T-helper 2 cell (primary cell): ENCODE results near the gene VEPH1.

Experiments
- DNase-seq, 5 experiments: peaks; one replicate each; pipeline versions ENCODE4 v3.0.0 to v3.0.0-alpha.2; 2012 to 2022

Gene VEPH1

GRCh38 chr3:157248590-157249422 lies 254.4 kb downstream of the VEPH1 start:
- no peak for DNase-seq

- no peak for DNase-seq
These were observed 255.8 kb downstream of the VEPH1 start for GRCh38 chr3:157247391-157247790.

GRCh38 chr3:157242836-157243235 lies 260.4 kb downstream of the VEPH1 start:
- DNase-seq = no peak

GRCh38 chr3:157241599-157241998 lies 261.6 kb downstream of the VEPH1 start:
- DNase-seq = no peak

- DNase-seq = no peak
These were observed 262.8 kb downstream of the VEPH1 start for GRCh38 chr3:157240408-157240807.

- DNase-seq = peak in 4 of 5 experiments; percentile 30 to 79 (median 60)
These were observed 264.0 kb downstream of the VEPH1 start for GRCh38 chr3:157239082-157239704.

GRCh38 chr3:157238457-157238856 lies 264.8 kb downstream of the VEPH1 start:
- DNase-seq = no peak

- DNase-seq = no peak
These were observed 265.3 kb downstream of the VEPH1 start for GRCh38 chr3:157237886-157238285.

GRCh38 chr3:157235291-157235690 lies 267.9 kb downstream of the VEPH1 start:
- DNase-seq = no peak

- DNase-seq = no peak
These were observed 269.3 kb downstream of the VEPH1 start for GRCh38 chr3:157233923-157234322.

- no peak for DNase-seq
These were observed 271.1 kb downstream of the VEPH1 start for GRCh38 chr3:157232141-157232540.

- no peak for DNase-seq
These were observed 272.1 kb downstream of the VEPH1 start for GRCh38 chr3:157231071-157231470.

GRCh38 chr3:157226173-157226847 lies 276.9 kb downstream of the VEPH1 start:
- peak in 1 of 5 experiments; percentile 60 for DNase-seq

- DNase-seq = no peak
These were observed 278.2 kb downstream of the VEPH1 start for GRCh38 chr3:157225001-157225400.

- no peak for DNase-seq
These were observed 282.3 kb downstream of the VEPH1 start for GRCh38 chr3:157220883-157221282.

- DNase-seq = no peak
These were observed 283.0 kb downstream of the VEPH1 start for GRCh38 chr3:157220211-157220610.

- DNase-seq = no peak
These were observed 284.0 kb downstream of the VEPH1 start for GRCh38 chr3:157219215-157219614.
